GM19324 (cell line): ENCODE data around the gene ITGAX.

Experiments used
- ATAC-seq: cut with Tn5 transposase; IDR thresholded peaks from one replicate; pipeline ENCODE4 v1.9.1; 2021; ENCODE audit warnings: mild to moderate bottlenecking, moderate library complexity; ENCODE audit not compliant: unreplicated experiment, low FRiP score

Gene ITGAX

DNA sequence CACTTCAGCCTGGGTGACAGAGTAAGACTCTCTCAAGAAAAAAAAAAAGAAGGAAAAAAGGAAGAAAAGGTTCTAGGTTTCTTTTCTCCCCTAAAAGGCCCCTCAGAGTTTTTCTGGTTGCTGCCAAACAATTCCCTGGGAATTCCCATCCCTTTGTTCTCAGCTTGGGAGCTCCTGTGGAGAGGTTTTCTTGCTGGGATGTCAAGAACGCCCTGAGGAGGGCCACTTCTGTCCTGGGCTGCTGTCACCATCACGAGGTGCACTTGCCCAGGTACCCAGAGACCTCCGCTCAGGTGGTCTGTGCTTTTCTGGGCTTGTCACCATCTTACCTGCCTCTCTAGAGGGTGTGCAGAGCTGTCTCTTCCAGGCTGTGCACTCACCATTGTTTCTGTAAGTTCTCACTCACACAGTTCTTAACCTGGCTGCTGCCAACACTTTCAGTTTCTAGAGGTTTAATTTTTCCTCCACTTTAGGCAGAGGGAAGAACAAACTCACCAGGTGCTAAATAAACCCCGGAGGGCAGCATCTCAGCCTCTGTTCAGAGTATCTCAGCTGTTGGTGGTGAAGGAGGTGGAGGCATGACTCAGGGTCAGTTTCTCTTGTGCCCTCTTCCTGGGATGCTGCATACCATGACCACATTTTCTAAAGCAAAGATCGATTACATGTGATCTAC, 75.5 kb downstream of the ITGAX start:
- ATAC-seq: no peak
